Measurements from ENCODE around the gene USH2A. TPM values are rescaled to one million over a fixed set of nuclear protein-coding genes. Genes with fewer than 3 reads are reported as not detected.

The USH2A gene
- total RNA-seq, 2 experiments from 2014 or later, result not detected

- no peak for ATAC-seq (ENCODE audit: poor library complexity)
- Mint-ChIP-seq H3K27ac (no peak overlapping the region), H3K27me3 (peaks cover 8% of the 10 kb centered on the region), H3K9me3 (no peaks in the 10 kb centered on the region), H3K4me1 (ENCODE audit: low read depth) (no peaks in the 10 kb centered on the region), H3K4me3 (no peak overlapping the region), H3K36me3 (ENCODE audit: low read depth) (no peaks in the 10 kb centered on the region)
- peaks cover 0 to 4% of the 10 kb centered on the region in 2 experiments for H3K9me3 ChIP-seq (ENCODE audit: control insufficient read depth in 1 of 2, insufficient read depth in 1 of 2, low read length in 2 of 2)
- H3K4me3 ChIP-seq (ENCODE audit: low read length), result no peak overlapping the region
- no peaks in the 10 kb centered on the region for H3K27me3 ChIP-seq (ENCODE audit: control insufficient read depth in 1 of 2, insufficient read depth in 2 of 2, low read length in 2 of 2)
- no peaks in the 10 kb centered on the region for H3K4me1 ChIP-seq (ENCODE audit: insufficient read depth, low read length)
- TF ChIP-seq, protein P1, sequence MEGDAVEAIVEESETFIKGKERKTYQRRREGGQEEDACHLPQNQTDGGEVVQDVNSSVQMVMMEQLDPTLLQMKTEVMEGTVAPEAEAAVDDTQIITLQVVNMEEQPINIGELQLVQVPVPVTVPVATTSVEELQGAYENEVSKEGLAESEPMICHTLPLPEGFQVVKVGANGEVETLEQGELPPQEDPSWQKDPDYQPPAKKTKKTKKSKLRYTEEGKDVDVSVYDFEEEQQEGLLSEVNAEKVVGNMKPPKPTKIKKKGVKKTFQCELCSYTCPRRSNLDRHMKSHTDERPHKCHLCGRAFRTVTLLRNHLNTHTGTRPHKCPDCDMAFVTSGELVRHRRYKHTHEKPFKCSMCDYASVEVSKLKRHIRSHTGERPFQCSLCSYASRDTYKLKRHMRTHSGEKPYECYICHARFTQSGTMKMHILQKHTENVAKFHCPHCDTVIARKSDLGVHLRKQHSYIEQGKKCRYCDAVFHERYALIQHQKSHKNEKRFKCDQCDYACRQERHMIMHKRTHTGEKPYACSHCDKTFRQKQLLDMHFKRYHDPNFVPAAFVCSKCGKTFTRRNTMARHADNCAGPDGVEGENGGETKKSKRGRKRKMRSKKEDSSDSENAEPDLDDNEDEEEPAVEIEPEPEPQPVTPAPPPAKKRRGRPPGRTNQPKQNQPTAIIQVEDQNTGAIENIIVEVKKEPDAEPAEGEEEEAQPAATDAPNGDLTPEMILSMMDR (IDR thresholded peaks at IDR 0.05), result no peak
- no peak for DNase-seq
- CTCF ChIA-PET, result no interaction called here
- no peak overlapping the region for H3K27ac ChIP-seq (ENCODE audit: low read depth in 1 of 2, low read length in 2 of 2)
- H3K36me3 ChIP-seq (ENCODE audit: insufficient read depth, low read length), result no peaks in the 10 kb centered on the region
- POLR2A ChIA-PET, result no interaction called here
- intact Hi-C loops (cut with DNase I, micrococcal nuclease), result no loop called here
Measured at GRCh38 chr1:215650446-215651149, 772.6 kb downstream of the USH2A start.

- DNase-seq, result no peak
- POLR2A ChIA-PET, result no interaction called here
- Mint-ChIP-seq H3K4me1 (ENCODE audit: low read depth) (no peaks in the 10 kb centered on the region), H3K9me3 (no peaks in the 10 kb centered on the region), H3K27ac (no peak overlapping the region), H3K36me3 (ENCODE audit: low read depth) (no peaks in the 10 kb centered on the region), H3K4me3 (no peak overlapping the region), H3K27me3 (peaks cover 8% of the 10 kb centered on the region)
- TF ChIP-seq, protein P1 (IDR thresholded peaks at IDR 0.05), result no peak
- CTCF ChIA-PET, result no interaction called here
- Histone ChIP-seq H3K36me3 (ENCODE audit: insufficient read depth, low read length) (no peaks in the 10 kb centered on the region), H3K4me3 (ENCODE audit: low read length) (no peak overlapping the region), H3K4me1 (ENCODE audit: insufficient read depth, low read length) (no peaks in the 10 kb centered on the region), H3K27ac (ENCODE audit: low read depth in 1 of 2, low read length in 2 of 2) (no peak overlapping the region), H3K9me3 (ENCODE audit: control insufficient read depth in 1 of 2, insufficient read depth in 1 of 2, low read length in 2 of 2) (peaks cover 0 to 4% of the 10 kb centered on the region in 2 experiments), H3K27me3 (ENCODE audit: control insufficient read depth in 1 of 2, insufficient read depth in 2 of 2, low read length in 2 of 2) (no peaks in the 10 kb centered on the region)
- ATAC-seq (ENCODE audit: poor library complexity), result no peak
- intact Hi-C loops (cut with DNase I, micrococcal nuclease), result no loop called here
Measured at GRCh38 chr1:215648957-215649356, 774.3 kb downstream of the USH2A start.

GRCh38 chr1:215647738-215648137 lies 775.5 kb downstream of the USH2A start:
- H3K4me3 ChIP-seq (ENCODE audit: low read length), result no peak overlapping the region
- H3K9me3 ChIP-seq (ENCODE audit: control insufficient read depth in 1 of 2, insufficient read depth in 1 of 2, low read length in 2 of 2), result peaks cover 0 to 4% of the 10 kb centered on the region in 2 experiments
- DNase-seq (no peak), ATAC-seq (ENCODE audit: poor library complexity) (no peak)
- no peaks in the 10 kb centered on the region for H3K36me3 ChIP-seq (ENCODE audit: insufficient read depth, low read length)
- no peak overlapping the region for H3K4me3 Mint-ChIP-seq
- CTCF ChIA-PET, result no interaction called here
- intact Hi-C loops (cut with DNase I, micrococcal nuclease), result no loop called here
- no peaks in the 10 kb centered on the region for H3K9me3 Mint-ChIP-seq
- H3K36me3 Mint-ChIP-seq (ENCODE audit: low read depth), result no peaks in the 10 kb centered on the region
- no peaks in the 10 kb centered on the region for H3K27me3 ChIP-seq (ENCODE audit: control insufficient read depth in 1 of 2, insufficient read depth in 2 of 2, low read length in 2 of 2)
- no peaks in the 10 kb centered on the region for H3K4me1 Mint-ChIP-seq (ENCODE audit: low read depth)
- no peak overlapping the region for H3K27ac ChIP-seq (ENCODE audit: low read depth in 1 of 2, low read length in 2 of 2)
- no peaks in the 10 kb centered on the region for H3K4me1 ChIP-seq (ENCODE audit: insufficient read depth, low read length)
- POLR2A ChIA-PET, result no interaction called here
- no peak overlapping the region for H3K27ac Mint-ChIP-seq
- H3K27me3 Mint-ChIP-seq, result peaks cover 8% of the 10 kb centered on the region
- TF ChIP-seq, protein P1 (IDR thresholded peaks at IDR 0.05), result no peak
